ENCODE data around the gene SLC5A2.
"Not testable (repeated sequence)": the region's sequence is repeated elsewhere in the genome, so short reads cannot be mapped to it uniquely, and the experiment has no call there.

Gene SLC5A2

GRCh38 chr16:31477220-31478216 is 5.4 kb upstream of the SLC5A2 start:
- DNase-seq = no peak

- DNase-seq = no peak
Measured at GRCh38 chr16:31478956-31479355, 4.0 kb upstream of the SLC5A2 start.

- DNase-seq = no peak
Measured at GRCh38 chr16:31479751-31480150, 3.2 kb upstream of the SLC5A2 start.

- DNase-seq = peak; percentile 29
Measured at GRCh38 chr16:31480851-31481536, 1.9 kb upstream of the SLC5A2 start.

GRCh38 chr16:31484048-31484447 is 1.1 kb downstream of the SLC5A2 start:
- DNase-seq = not testable (repeated sequence)

- DNase-seq = no peak
Measured at GRCh38 chr16:31484491-31485171, 1.7 kb downstream of the SLC5A2 start.

GRCh38 chr16:31485571-31485970 is 2.6 kb downstream of the SLC5A2 start:
- DNase-seq = no peak

- DNase-seq = no peak
Measured at GRCh38 chr16:31486045-31486444, 3.1 kb downstream of the SLC5A2 start.

GRCh38 chr16:31487071-31487719 is 4.3 kb downstream of the SLC5A2 start:
- DNase-seq = no peak

- DNase-seq = peak; percentile 82
Measured at GRCh38 chr16:31487720-31488467, 5.0 kb downstream of the SLC5A2 start.

GRCh38 chr16:31488468-31489297 is 5.8 kb downstream of the SLC5A2 start:
- DNase-seq = peak; percentile 44

- DNase-seq = no peak
Measured at GRCh38 chr16:31489298-31489564, 6.3 kb downstream of the SLC5A2 start.

- DNase-seq = no peak
Measured at GRCh38 chr16:31489616-31490584, 7.0 kb downstream of the SLC5A2 start.

GRCh38 chr16:31491778-31492418 is 9.0 kb downstream of the SLC5A2 start:
- DNase-seq = no peak

GRCh38 chr16:31493506-31494125 is 10.7 kb downstream of the SLC5A2 start:
- no peak for DNase-seq

GRCh38 chr16:31496670-31497069 is 13.7 kb downstream of the SLC5A2 start:
- DNase-seq = no peak

- DNase-seq = no peak
Measured at GRCh38 chr16:31498493-31498892, 15.6 kb downstream of the SLC5A2 start.

GRCh38 chr16:31499928-31500327 is 17.0 kb downstream of the SLC5A2 start:
- no peak for DNase-seq
